ENCODE results near the gene CD274.

DNA sequence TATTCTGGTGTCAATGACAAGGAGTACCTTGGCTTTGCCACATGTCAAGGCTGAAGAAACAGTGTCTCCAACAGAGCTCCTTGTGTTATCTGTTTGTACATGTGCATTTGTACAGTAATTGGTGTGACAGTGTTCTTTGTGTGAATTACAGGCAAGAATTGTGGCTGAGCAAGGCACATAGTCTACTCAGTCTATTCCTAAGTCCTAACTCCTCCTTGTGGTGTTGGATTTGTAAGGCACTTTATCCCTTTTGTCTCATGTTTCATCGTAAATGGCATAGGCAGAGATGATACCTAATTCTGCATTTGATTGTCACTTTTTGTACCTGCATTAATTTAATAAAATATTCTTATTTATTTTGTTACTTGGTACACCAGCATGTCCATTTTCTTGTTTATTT, 19.8 kb downstream of the CD274 start:
- TF ChIP-seq, protein P1, sequence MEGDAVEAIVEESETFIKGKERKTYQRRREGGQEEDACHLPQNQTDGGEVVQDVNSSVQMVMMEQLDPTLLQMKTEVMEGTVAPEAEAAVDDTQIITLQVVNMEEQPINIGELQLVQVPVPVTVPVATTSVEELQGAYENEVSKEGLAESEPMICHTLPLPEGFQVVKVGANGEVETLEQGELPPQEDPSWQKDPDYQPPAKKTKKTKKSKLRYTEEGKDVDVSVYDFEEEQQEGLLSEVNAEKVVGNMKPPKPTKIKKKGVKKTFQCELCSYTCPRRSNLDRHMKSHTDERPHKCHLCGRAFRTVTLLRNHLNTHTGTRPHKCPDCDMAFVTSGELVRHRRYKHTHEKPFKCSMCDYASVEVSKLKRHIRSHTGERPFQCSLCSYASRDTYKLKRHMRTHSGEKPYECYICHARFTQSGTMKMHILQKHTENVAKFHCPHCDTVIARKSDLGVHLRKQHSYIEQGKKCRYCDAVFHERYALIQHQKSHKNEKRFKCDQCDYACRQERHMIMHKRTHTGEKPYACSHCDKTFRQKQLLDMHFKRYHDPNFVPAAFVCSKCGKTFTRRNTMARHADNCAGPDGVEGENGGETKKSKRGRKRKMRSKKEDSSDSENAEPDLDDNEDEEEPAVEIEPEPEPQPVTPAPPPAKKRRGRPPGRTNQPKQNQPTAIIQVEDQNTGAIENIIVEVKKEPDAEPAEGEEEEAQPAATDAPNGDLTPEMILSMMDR (IDR thresholded peaks at IDR 0.05; ENCODE audit: poor library complexity, severe bottlenecking) = no peak
- TF ChIP-seq EP300 (conservative IDR thresholded peaks at IDR 0.05; ENCODE audit: poor library complexity, severe bottlenecking) (no peak), POLR2AphosphoS5 (IDR thresholded peaks at IDR 0.05) (no peak)

All from neural cell (in vitro differentiated cells).